Glutamatergic neuron (in vitro differentiated cells): ENCODE results near the gene TEX44. TPM values are rescaled to one million over a fixed set of nuclear protein-coding genes. Genes with fewer than 3 reads are reported as not detected.

ENCODE experiments used
- DNase-seq: peaks from one replicate; pipeline ENCODE4 v3.0.0; 2022
- H3K27ac Mint-ChIP-seq: one replicate; pipeline ENCODE4 v1.8.0; 2020; ENCODE audit warnings: mild to moderate bottlenecking, mixed read lengths, inconsistent platforms; ENCODE audit not compliant: unreplicated experiment
- H3K27me3 Mint-ChIP-seq: one replicate; pipeline ENCODE4 v1.8.0; 2020; ENCODE audit warnings: mild to moderate bottlenecking, moderate library complexity, mixed read lengths, inconsistent platforms; ENCODE audit not compliant: unreplicated experiment
- H3K36me3 Mint-ChIP-seq: one replicate; pipeline ENCODE4 v1.8.0; 2020; ENCODE audit warnings: mild to moderate bottlenecking, mixed read lengths, inconsistent platforms; ENCODE audit not compliant: unreplicated experiment
- H3K4me1 Mint-ChIP-seq: one replicate; pipeline ENCODE4 v1.8.0; 2020; ENCODE audit warnings: mild to moderate bottlenecking, low read depth, mixed read lengths, inconsistent platforms; ENCODE audit not compliant: unreplicated experiment
- H3K4me3 Mint-ChIP-seq: one replicate; pipeline ENCODE4 v1.8.0; 2020; ENCODE audit warnings: mild to moderate bottlenecking, mixed read lengths, inconsistent platforms; ENCODE audit not compliant: unreplicated experiment
- H3K9me3 Mint-ChIP-seq: one replicate; pipeline ENCODE4 v1.8.0; 2020; ENCODE audit warnings: mild to moderate bottlenecking, moderate library complexity, mixed read lengths, inconsistent platforms; ENCODE audit not compliant: unreplicated experiment
- total RNA-seq: library from RNA; stranded (reverse); fragmentation: NEBNext Ultra II Directional; extraction: Animal tissue kit (Norgen Biotek cat#: 25700); gene quantifications from one replicate; pipeline ENCODE4 v1.2.1, GENCODE V29; 2021; ENCODE audit not compliant: unreplicated experiment
- TF ChIP-seq, protein P1 (sequence below): fragments of 200-600 bp; sonication (generic); IDR thresholded peaks from one replicate; pipeline ENCODE4 v1.5.0; 2021; ENCODE audit not compliant: partially characterized antibody, unreplicated experiment

The TEX44 gene
- total RNA-seq, 1 donor from 2014 or later = not detected

DNA sequence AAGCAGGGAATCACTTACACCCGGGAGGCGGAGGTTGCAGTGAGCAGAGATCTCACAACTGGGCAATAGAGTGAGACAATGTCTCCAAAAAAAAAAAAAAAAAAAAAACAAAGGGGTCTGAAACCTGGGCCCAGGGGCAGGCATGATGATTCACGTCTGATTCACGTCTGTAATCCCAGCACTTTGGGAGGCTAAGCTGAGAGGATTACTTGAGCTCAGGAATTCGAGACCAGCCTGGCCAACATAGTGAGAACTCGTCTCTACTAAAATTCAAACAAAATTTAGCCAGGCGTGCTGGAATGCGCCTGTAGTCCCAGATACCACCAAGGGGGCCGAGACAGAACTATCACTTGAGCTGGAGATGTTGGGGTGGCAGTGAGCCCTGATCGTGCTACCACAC, 30.3 kb downstream of the TEX44 start:
- no peak overlapping the region for H3K4me3 Mint-ChIP-seq
- H3K9me3 Mint-ChIP-seq = no peaks in the 10 kb centered on the region
- H3K36me3 Mint-ChIP-seq = no peaks in the 10 kb centered on the region
- peaks cover 3% of the 10 kb centered on the region for H3K27me3 Mint-ChIP-seq
- peaks cover 6% of the 10 kb centered on the region for H3K4me1 Mint-ChIP-seq
- H3K27ac Mint-ChIP-seq = no peak overlapping the region
- no peak for DNase-seq
- TF ChIP-seq, protein P1, sequence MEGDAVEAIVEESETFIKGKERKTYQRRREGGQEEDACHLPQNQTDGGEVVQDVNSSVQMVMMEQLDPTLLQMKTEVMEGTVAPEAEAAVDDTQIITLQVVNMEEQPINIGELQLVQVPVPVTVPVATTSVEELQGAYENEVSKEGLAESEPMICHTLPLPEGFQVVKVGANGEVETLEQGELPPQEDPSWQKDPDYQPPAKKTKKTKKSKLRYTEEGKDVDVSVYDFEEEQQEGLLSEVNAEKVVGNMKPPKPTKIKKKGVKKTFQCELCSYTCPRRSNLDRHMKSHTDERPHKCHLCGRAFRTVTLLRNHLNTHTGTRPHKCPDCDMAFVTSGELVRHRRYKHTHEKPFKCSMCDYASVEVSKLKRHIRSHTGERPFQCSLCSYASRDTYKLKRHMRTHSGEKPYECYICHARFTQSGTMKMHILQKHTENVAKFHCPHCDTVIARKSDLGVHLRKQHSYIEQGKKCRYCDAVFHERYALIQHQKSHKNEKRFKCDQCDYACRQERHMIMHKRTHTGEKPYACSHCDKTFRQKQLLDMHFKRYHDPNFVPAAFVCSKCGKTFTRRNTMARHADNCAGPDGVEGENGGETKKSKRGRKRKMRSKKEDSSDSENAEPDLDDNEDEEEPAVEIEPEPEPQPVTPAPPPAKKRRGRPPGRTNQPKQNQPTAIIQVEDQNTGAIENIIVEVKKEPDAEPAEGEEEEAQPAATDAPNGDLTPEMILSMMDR = no peak

DNA sequence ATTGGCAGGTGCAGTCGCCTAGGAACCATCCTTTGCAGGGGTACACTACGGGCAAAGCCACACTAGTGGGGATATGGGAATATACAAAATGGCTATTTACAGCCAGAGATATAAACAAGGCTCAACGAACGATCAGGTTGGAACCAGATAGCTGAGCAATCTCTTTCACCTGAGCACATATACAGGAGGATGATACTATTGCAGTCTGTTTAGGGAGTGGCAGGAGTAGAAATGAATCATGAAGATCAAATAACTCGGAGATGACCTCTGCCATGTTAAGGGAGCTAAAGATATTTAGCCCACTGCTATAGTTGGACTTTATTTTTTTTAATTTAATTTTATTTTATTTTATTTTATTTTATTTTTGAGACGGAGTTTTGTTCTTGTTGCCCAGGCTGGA, 33.8 kb downstream of the TEX44 start:
- no peak overlapping the region for H3K27ac Mint-ChIP-seq
- no peak overlapping the region for H3K4me3 Mint-ChIP-seq
- H3K4me1 Mint-ChIP-seq = peaks cover 2% of the 10 kb centered on the region
- H3K27me3 Mint-ChIP-seq = peaks cover 1% of the 10 kb centered on the region
- DNase-seq = no peak
- TF ChIP-seq, protein P1 = no peak
- H3K36me3 Mint-ChIP-seq = no peaks in the 10 kb centered on the region
- H3K9me3 Mint-ChIP-seq = no peaks in the 10 kb centered on the region

DNA sequence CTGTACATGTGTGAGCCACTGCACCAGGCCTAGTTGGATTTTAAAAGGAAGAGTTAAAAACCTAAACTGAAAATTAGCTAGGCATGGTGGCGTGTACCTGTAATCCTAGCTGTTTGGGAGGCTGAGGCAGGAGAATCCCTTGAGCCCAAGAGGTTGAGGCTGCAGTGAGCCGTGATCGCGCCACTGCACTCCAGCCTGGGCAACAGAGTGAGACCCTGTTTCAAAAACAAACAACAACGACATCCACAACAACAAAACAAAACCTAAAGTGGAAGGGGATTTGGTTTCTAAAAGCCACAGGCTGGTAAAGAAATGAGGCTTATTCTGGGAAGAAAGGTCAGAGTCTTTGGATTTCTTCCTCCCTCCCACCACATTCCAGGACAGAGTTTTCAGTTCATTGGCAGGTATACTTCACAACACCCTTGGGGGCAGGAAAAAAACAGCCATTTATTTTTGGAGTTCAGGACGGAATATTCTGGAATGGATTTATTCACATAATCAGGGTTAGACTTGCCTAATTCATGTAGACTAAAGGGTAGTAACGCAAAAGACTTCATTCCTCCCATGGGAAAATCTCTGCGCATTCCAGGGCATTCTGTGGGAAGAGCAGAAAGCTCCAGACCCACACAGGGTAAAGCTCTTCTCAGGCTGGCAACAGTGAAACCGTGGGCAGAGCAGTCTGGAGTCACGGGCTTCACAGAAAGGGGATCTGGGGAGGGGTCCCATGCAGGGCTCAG, 34.9 kb downstream of the TEX44 start:
- Mint-ChIP-seq H3K27ac (no peak overlapping the region), H3K4me1 (no peaks in the 10 kb centered on the region), H3K36me3 (no peaks in the 10 kb centered on the region), H3K27me3 (peaks cover 1% of the 10 kb centered on the region), H3K9me3 (no peaks in the 10 kb centered on the region), H3K4me3 (no peak overlapping the region)
- TF ChIP-seq, protein P1 = no peak
- DNase-seq = no peak

DNA sequence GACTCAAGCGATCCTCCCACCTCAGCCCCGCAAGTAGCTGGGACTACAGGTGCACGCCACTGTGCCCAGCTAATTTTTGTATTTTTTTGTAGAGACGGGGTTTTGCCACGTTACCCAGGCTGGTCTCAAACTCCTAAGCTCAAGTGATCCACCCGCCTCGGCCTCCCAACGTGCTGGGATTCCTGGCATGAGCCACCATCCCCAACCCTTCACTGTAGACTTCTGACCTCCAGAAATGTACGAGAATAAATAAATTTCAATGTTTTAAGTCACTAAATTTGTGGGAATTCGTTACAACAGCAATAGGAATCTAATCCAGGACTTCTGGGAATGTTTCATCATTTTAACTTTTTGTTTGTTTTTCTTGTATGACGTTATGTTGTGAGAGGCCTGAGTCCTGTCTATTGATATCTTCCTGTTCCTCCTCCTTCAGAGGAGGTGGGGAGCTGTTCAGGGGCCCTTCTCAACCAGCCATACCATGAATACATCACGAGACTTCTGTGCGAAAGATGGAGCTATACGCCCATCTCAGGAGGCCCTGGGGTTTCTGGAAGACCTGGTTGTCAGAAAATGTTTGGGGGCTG, 40.0 kb downstream of the TEX44 start:
- no peak for DNase-seq
- Mint-ChIP-seq H3K4me1 (peaks cover 2% of the 10 kb centered on the region), H3K4me3 (no peak overlapping the region), H3K27ac (no peak overlapping the region), H3K36me3 (no peaks in the 10 kb centered on the region), H3K27me3 (peaks cover 6% of the 10 kb centered on the region), H3K9me3 (peaks cover 2% of the 10 kb centered on the region)
- TF ChIP-seq, protein P1 = no peak
